ENCODE data around the gene TVP23A. TPM values are rescaled to one million over a fixed set of nuclear protein-coding genes. Genes with fewer than 3 reads are reported as not detected.
"Not testable (repeated sequence)": the region's sequence is repeated elsewhere in the genome, so short reads cannot be mapped to it uniquely, and the experiment has no call there.

TVP23A gene
- total RNA-seq, 6 experiments from 2014 or later: not detected

GRCh38 chr16:10744370-10745030 is 74.1 kb downstream of the TVP23A start:
- peak overlapping the region; percentile 100 for H3K27ac Mint-ChIP-seq
- peak; percentile 51 for DNase-seq
- H3K27me3 Mint-ChIP-seq (ENCODE audit: insufficient read depth): no peaks in the 10 kb centered on the region; the same call in 1 of the 2 replicates
- H3K4me3 Mint-ChIP-seq: peak overlapping the region; percentile 93
- H3K9me3 Mint-ChIP-seq: no peaks in the 10 kb centered on the region
- H3K4me1 Mint-ChIP-seq (ENCODE audit: low read depth): peaks cover 47% of the 10 kb centered on the region
- peaks cover 4% of the 10 kb centered on the region; the same call in 1 of the 2 replicates for H3K36me3 Mint-ChIP-seq (ENCODE audit: low read depth)
- TF ChIP-seq CTCF (IDR thresholded peaks at IDR 0.05): no peak

- TF ChIP-seq CTCF (IDR thresholded peaks at IDR 0.05): no peak
- no peaks in the 10 kb centered on the region; the same call in 1 of the 2 replicates for H3K27me3 Mint-ChIP-seq (ENCODE audit: insufficient read depth)
- H3K4me1 Mint-ChIP-seq (ENCODE audit: low read depth): peaks cover 41% of the 10 kb centered on the region
- H3K4me3 Mint-ChIP-seq: peak within 1 kb of the TSS; percentile 93
- H3K36me3 Mint-ChIP-seq (ENCODE audit: low read depth): peaks cover 4% of the 10 kb centered on the region; the same call in 1 of the 2 replicates
- no peaks in the 10 kb centered on the region for H3K9me3 Mint-ChIP-seq
- peak; percentile 96 for DNase-seq
- H3K27ac Mint-ChIP-seq: peak within 1 kb of the TSS; percentile 100
Observed at GRCh38 chr16:10743610-10744369, 74.8 kb downstream of the TVP23A start, which contains the start of gene NUBP1. NUBP1 (plus strand) TSS chr16:10743842; CDS start chr16:10743864, 22 bp downstream.

GRCh38 chr16:10743227-10743609 is 75.4 kb downstream of the TVP23A start:
- H3K4me3 Mint-ChIP-seq: peak overlapping the region; percentile 93
- H3K4me1 Mint-ChIP-seq (ENCODE audit: low read depth): peaks cover 41% of the 10 kb centered on the region
- no peaks in the 10 kb centered on the region; the same call in 1 of the 2 replicates for H3K27me3 Mint-ChIP-seq (ENCODE audit: insufficient read depth)
- H3K9me3 Mint-ChIP-seq: no peaks in the 10 kb centered on the region
- no peak for DNase-seq
- no peak for TF ChIP-seq CTCF (IDR thresholded peaks at IDR 0.05)
- peak overlapping the region; percentile 100 for H3K27ac Mint-ChIP-seq
- H3K36me3 Mint-ChIP-seq (ENCODE audit: low read depth): peaks cover 4% of the 10 kb centered on the region; the same call in 1 of the 2 replicates

- no peaks in the 10 kb centered on the region; the same call in 1 of the 2 replicates for H3K27me3 Mint-ChIP-seq (ENCODE audit: insufficient read depth)
- H3K9me3 Mint-ChIP-seq: no peaks in the 10 kb centered on the region
- no peak overlapping the region for H3K4me3 Mint-ChIP-seq
- TF ChIP-seq CTCF (IDR thresholded peaks at IDR 0.05): no peak
- peak overlapping the region; percentile 14; the same call in 1 of the 2 replicates for H3K27ac Mint-ChIP-seq
- H3K36me3 Mint-ChIP-seq (ENCODE audit: low read depth): peaks cover 4% of the 10 kb centered on the region; the same call in 1 of the 2 replicates
- H3K4me1 Mint-ChIP-seq (ENCODE audit: low read depth): peaks cover 52% of the 10 kb centered on the region
- DNase-seq: no peak
Observed at GRCh38 chr16:10741844-10742243, 76.8 kb downstream of the TVP23A start.

- H3K4me3 Mint-ChIP-seq; DNase-seq; H3K9me3 Mint-ChIP-seq; H3K27ac Mint-ChIP-seq; H3K36me3 Mint-ChIP-seq (ENCODE audit: low read depth); H3K27me3 Mint-ChIP-seq (ENCODE audit: insufficient read depth): not testable (repeated sequence)
- peaks cover 53% of the 10 kb centered on the region for H3K4me1 Mint-ChIP-seq (ENCODE audit: low read depth)
Observed at GRCh38 chr16:10741249-10741648, 77.3 kb downstream of the TVP23A start.

GRCh38 chr16:10740845-10741208 is 77.8 kb downstream of the TVP23A start:
- Mint-ChIP-seq H3K4me1 (ENCODE audit: low read depth) (peaks cover 53% of the 10 kb centered on the region), H3K4me3 (no peak overlapping the region), H3K27me3 (ENCODE audit: insufficient read depth) (no peaks in the 10 kb centered on the region; the same call in 1 of the 2 replicates), H3K9me3 (no peaks in the 10 kb centered on the region), H3K36me3 (ENCODE audit: low read depth) (peaks cover 4% of the 10 kb centered on the region; the same call in 1 of the 2 replicates), H3K27ac (no peak overlapping the region)
- DNase-seq: no peak
- TF ChIP-seq CTCF (IDR thresholded peaks at IDR 0.05): no peak

All from HFFc6 (cell line).